Spleen (tissue), 11 donors: Measurements from ENCODE around the gene MAP2K5. TPM values are rescaled to one million over a fixed set of nuclear protein-coding genes. Genes with fewer than 3 reads are reported as not detected.

Experiments
- DNase-seq: peaks from one replicate; pipeline ENCODE4 v3.0.0-alpha.2; 2020
- H3K27ac ChIP-seq, 8 donors: fragments of 200-600 bp; sonication (generic) in 7 of 8; 1 replicate in 4 of 8; 2 replicates in 4 of 8; pipeline versions ENCODE4 v1.5.0 to v1.8.0; 2016 to 2021; ENCODE audit warnings: inconsistent platforms in 4 of 8, mild to moderate bottlenecking in 4 of 8, moderate library complexity in 1 of 8
- H3K27me3 ChIP-seq, 7 donors: fragments of 200-600 bp; sonication (generic) in 6 of 7; replicated peaks in 1 of 7; 1 replicate in 4 of 7; 2 replicates in 3 of 7; pipeline versions ENCODE4 v1.5.0 to v1.8.0; 2016 to 2021; ENCODE audit warnings: inconsistent platforms in 3 of 7, mild to moderate bottlenecking in 1 of 7
- H3K36me3 ChIP-seq, 6 donors: fragments of 200-600 bp; sonication (generic) in 5 of 6; 1 replicate in 4 of 6; 2 replicates in 2 of 6; pipeline versions ENCODE4 v1.5.0 to v1.8.0; 2016 to 2021; ENCODE audit warnings: inconsistent platforms in 2 of 6
- H3K4me1 ChIP-seq, 6 donors: fragments of 200-600 bp; sonication (generic) in 5 of 6; 1 replicate in 3 of 6; 2 replicates in 3 of 6; pipeline versions ENCODE4 v1.5.0 to v1.8.0; 2016 to 2021; ENCODE audit warnings: inconsistent platforms in 3 of 6
- H3K4me3 ChIP-seq, 8 donors: fragments of 200-600 bp; sonication (generic) in 7 of 8; 1 replicate in 4 of 8; 2 replicates in 4 of 8; pipeline versions ENCODE4 v1.5.0 to v1.8.0; 2016 to 2021; ENCODE audit warnings: inconsistent platforms in 4 of 8, mild to moderate bottlenecking in 4 of 8, moderate library complexity in 2 of 8
- H3K9me3 ChIP-seq, 8 donors: fragments of 200-600 bp; sonication (generic) in 7 of 8; 1 replicate in 4 of 8; 2 replicates in 4 of 8; pipeline versions ENCODE4 v1.5.0 to v1.8.0; 2016 to 2021; ENCODE audit warnings: inconsistent platforms in 4 of 8
- POLR2A ChIP-seq, 3 donors: fragments of 450-650 bp; IDR thresholded peaks; one replicate each; pipeline ENCODE4 v1.5.1; 2017; ENCODE audit warnings: antibody characterized with exemption in 3 of 3, mild to moderate bottlenecking in 1 of 3
- POLR2AphosphoS5 ChIP-seq, 3 donors: sonication (generic); formaldehyde crosslinking; IDR thresholded peaks; one replicate each; pipeline ENCODE4 v1.5.1; 2017; ENCODE audit warnings: antibody characterized with exemption in 3 of 3
- WGBS, 5 donors: extraction: QIAGEN DNeasy Blood & Tissue Kit in 3 of 5; methylation state at CpG; one replicate each; pipeline versions ENCODE4 v1.1.5 to v1.1.7; 2013 to 2018; 5-methylcytosine and 5-hydroxymethylcytosine counted together
- intact Hi-C: fragments of 100-400 bp; cut with DNase I; formaldehyde crosslinking; loops from one replicate; pipeline ENCODE4 v1.15.0; 2023; ENCODE audit warnings: low total_unique reads
- polyA plus RNA-seq, 3 donors: library from polyadenylated mRNA; stranded (reverse); fragments of 200-250 nt; gene quantifications; one replicate each; pipeline ENCODE4 v1.2.1, GENCODE V29; 2013
- total RNA-seq, 7 donors: library from RNA; depleted of rRNA in 3 of 7; stranded (reverse); fragments of >200 nt in 3 of 7; fragmentation: NEBNext Ultra II Directional in 4 of 7; extraction: Animal tissue kit (Norgen Biotek cat#: 25700) in 4 of 7; gene quantifications; one replicate each; pipeline versions ENCODE4 v1.1.0 to v1.2.1, GENCODE V29; 2016 to 2021
- TF ChIP-seq, protein P1 (sequence below), 11 experiments: fragments of 200-600 bp in 7 of 11; fragments of 450-650 bp in 4 of 11; sonication (generic) in 4 of 11; IDR thresholded peaks in 8 of 11; conservative IDR thresholded peaks in 3 of 11; 1 replicate in 7 of 11; 2 replicates in 4 of 11; pipeline versions ENCODE4 v1.4.0 to v1.8.0; 2016 to 2021; ENCODE audit warnings: antibody characterized with exemption in 11 of 11, inconsistent platforms in 4 of 11, mild to moderate bottlenecking in 1 of 11
- donor health status: healthy with polysubstance abuse.
- donor health status: DM: no; HTN: no; CAD: no; lungs with moderate emphysema.
- donor health status: DM: no; HTN: no; CAD: no.
- donor health status: Bipolar disorder and iron deficiency.
- donor health status: healthy.
- donor health status: DM: no; HTN: no; CAD: no.
- donor health status: DM: yes; HTN: yes; CAD: no.

Gene MAP2K5
- total and polyA plus RNA-seq, 10 donors: 8.4 to 30.4 (median 14.6) TPM

DNA sequence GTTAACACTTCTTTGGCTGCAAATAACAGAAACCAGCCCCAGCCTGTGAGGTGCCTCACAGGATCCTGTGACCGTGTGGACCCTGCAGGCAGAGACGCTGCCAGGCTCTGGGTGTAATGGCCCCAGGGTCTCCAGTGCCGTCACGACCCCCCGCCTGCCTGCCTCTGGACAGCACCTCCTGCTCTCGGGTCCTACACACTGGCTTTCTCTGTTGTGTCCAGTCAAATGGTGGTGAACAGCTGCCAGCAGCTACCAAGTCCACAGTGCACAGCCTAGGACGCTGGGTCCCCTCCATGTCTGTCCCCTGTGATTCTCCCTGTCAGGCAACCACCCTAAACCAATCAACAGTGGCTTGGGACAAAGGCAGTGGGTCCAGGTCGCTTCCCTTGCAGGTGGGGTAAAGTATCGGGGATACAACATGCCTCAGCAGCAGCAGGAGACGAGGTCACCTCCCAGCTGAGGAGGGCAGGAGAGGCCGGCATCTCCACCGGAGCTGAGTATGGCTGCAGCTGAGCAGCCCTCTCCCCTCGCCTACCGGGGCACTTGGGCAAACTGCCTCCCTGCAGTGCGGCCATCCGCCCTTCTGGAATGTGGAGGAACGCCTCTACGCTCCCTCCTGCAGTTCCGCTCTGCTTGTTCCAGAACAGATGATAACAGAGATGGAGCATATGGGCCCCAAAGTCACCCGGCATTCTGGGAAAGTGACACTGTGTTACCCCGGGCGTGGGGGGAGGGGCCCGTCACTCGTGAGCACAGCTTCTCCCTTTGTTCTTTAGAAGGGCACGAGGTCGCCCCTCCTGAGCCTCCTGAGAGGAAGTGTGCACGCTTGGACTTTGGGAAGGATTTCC lies 261.7 kb downstream of the MAP2K5 start:
- no peaks in the 10 kb centered on the region for H3K27me3 ChIP-seq
- intact Hi-C loops: no loop called here
- H3K4me1 ChIP-seq: peaks cover 0 to 8% (median 3%) of the 10 kb centered on the region in 6 donors
- peaks cover 0 to 63% (median 5%) of the 10 kb centered on the region in 6 donors for H3K36me3 ChIP-seq
- TF ChIP-seq POLR2AphosphoS5 (IDR thresholded peaks at IDR 0.05) (no peak), POLR2A (IDR thresholded peaks at IDR 0.05) (no peak)
- TF ChIP-seq, protein P1, sequence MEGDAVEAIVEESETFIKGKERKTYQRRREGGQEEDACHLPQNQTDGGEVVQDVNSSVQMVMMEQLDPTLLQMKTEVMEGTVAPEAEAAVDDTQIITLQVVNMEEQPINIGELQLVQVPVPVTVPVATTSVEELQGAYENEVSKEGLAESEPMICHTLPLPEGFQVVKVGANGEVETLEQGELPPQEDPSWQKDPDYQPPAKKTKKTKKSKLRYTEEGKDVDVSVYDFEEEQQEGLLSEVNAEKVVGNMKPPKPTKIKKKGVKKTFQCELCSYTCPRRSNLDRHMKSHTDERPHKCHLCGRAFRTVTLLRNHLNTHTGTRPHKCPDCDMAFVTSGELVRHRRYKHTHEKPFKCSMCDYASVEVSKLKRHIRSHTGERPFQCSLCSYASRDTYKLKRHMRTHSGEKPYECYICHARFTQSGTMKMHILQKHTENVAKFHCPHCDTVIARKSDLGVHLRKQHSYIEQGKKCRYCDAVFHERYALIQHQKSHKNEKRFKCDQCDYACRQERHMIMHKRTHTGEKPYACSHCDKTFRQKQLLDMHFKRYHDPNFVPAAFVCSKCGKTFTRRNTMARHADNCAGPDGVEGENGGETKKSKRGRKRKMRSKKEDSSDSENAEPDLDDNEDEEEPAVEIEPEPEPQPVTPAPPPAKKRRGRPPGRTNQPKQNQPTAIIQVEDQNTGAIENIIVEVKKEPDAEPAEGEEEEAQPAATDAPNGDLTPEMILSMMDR (IDR thresholded peaks at IDR 0.05 in 8 of 11, conservative IDR thresholded peaks at IDR 0.05 in 3 of 11): no peak
- H3K4me3 ChIP-seq: no peak overlapping the region
- 82 to 90% (median 86%) methylated on average over 15 to 27 of the region's 27 CpGs for WGBS, 5 donors
- DNase-seq: peak; percentile 67
- no peaks in the 10 kb centered on the region for H3K9me3 ChIP-seq
- no peak overlapping the region for H3K27ac ChIP-seq

GRCh38 chr15:67805008-67805665 lies 262.6 kb downstream of the MAP2K5 start:
- Histone ChIP-seq H3K27me3 (no peaks in the 10 kb centered on the region), H3K4me3 (no peak overlapping the region), H3K9me3 (no peaks in the 10 kb centered on the region), H3K27ac (no peak overlapping the region), H3K36me3 (peaks cover 0 to 72% (median 5%) of the 10 kb centered on the region in 6 donors), H3K4me1 (peaks cover 0 to 8% (median 3%) of the 10 kb centered on the region in 6 donors)
- DNase-seq: peak; percentile 63
- TF ChIP-seq POLR2AphosphoS5 (IDR thresholded peaks at IDR 0.05): no peak
- TF ChIP-seq POLR2A (IDR thresholded peaks at IDR 0.05): no peak
- TF ChIP-seq, protein P1 (IDR thresholded peaks at IDR 0.05 in 8 of 11, conservative IDR thresholded peaks at IDR 0.05 in 3 of 11): no peak
- WGBS, 5 donors: 69 to 90% (median 83%) methylated on average over 15 to 17 of the region's 17 CpGs
- intact Hi-C loops: no loop called here

GRCh38 chr15:67805666-67806516 lies 263.4 kb downstream of the MAP2K5 start:
- no peak overlapping the region for H3K27ac ChIP-seq
- H3K27me3 ChIP-seq: no peaks in the 10 kb centered on the region
- peaks cover 0 to 8% (median 3%) of the 10 kb centered on the region in 6 donors for H3K4me1 ChIP-seq
- 81 to 87% (median 84%) methylated on average over 16 of the region's 16 CpGs for WGBS, 5 donors
- DNase-seq: peak; percentile 42
- peaks cover 0 to 72% (median 5%) of the 10 kb centered on the region in 6 donors for H3K36me3 ChIP-seq
- no peak for TF ChIP-seq POLR2A (IDR thresholded peaks at IDR 0.05)
- TF ChIP-seq, protein P1 (IDR thresholded peaks at IDR 0.05 in 8 of 11, conservative IDR thresholded peaks at IDR 0.05 in 3 of 11): no peak
- TF ChIP-seq POLR2AphosphoS5 (IDR thresholded peaks at IDR 0.05): no peak
- H3K4me3 ChIP-seq: no peak overlapping the region
- intact Hi-C loops: no loop called here
- H3K9me3 ChIP-seq: no peaks in the 10 kb centered on the region
